ENCODE results near the gene VPS54.

DNA sequence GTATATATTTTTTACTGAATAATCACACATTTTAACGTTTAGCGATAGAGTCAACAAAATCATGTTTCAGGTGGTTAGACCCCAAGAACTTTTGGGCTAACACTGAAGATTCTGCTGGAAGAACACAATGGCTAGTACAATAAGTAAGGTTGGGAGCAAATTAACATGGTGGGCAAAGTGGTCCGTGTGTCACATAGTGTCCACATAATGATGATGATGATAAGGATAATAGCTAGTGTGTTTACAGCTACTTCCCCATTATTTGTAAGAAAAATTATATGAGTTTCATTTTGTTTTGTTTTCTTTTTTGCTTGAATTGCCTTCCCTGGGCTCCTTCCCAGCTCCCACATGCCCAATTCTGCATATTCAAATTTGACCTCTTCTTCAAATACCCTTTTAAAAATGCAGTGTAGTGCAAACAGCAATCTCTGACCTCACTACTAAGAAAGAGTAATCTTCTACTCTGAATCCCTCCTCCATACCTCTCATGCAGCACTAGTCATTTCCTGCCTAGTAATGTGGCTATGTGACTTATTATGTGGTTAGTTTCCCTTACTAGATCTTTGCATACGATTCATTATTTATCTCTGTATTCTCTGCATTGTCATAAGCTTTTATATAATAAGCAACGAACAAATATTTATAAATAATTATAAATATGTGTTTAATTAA is 16.9 kb upstream of the VPS54 start:
- TF ChIP-seq, protein P1, sequence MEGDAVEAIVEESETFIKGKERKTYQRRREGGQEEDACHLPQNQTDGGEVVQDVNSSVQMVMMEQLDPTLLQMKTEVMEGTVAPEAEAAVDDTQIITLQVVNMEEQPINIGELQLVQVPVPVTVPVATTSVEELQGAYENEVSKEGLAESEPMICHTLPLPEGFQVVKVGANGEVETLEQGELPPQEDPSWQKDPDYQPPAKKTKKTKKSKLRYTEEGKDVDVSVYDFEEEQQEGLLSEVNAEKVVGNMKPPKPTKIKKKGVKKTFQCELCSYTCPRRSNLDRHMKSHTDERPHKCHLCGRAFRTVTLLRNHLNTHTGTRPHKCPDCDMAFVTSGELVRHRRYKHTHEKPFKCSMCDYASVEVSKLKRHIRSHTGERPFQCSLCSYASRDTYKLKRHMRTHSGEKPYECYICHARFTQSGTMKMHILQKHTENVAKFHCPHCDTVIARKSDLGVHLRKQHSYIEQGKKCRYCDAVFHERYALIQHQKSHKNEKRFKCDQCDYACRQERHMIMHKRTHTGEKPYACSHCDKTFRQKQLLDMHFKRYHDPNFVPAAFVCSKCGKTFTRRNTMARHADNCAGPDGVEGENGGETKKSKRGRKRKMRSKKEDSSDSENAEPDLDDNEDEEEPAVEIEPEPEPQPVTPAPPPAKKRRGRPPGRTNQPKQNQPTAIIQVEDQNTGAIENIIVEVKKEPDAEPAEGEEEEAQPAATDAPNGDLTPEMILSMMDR (IDR thresholded peaks at IDR 0.05; ENCODE audit: insufficient read depth, low read length): no peak
- TF ChIP-seq SPI1 (IDR thresholded peaks at IDR 0.05; ENCODE audit: borderline replicate concordance, low read depth): no peak
- no peak for TF ChIP-seq POLR2AphosphoS5 (IDR thresholded peaks at IDR 0.05; ENCODE audit: low read depth)

Measured in HL-60 (cell line).